OCI-LY7 (cell line): ENCODE results near the gene ASXL1.

Experiments
- CTCF ChIP-seq: fragments of 200-600 bp; sonication (generic); conservative IDR thresholded peaks from 2 replicates; pipeline ENCODE4 v1.5.1; 2014; ENCODE audit warnings: mild to moderate bottlenecking, antibody characterized with exemption, low read length, moderate library complexity, mixed read lengths
- EZH2phosphoT487 ChIP-seq: fragments of 200-600 bp; sonication (generic); IDR thresholded peaks from 2 replicates; pipeline ENCODE4 v1.6.1; 2018; ENCODE audit warnings: low read depth, borderline replicate concordance, mild to moderate bottlenecking, mixed run types, antibody characterized with exemption, low read length, moderate library complexity, mixed read lengths

GRCh38 chr20:32382102-32382950 lies 24.2 kb downstream of the ASXL1 start:
- TF ChIP-seq CTCF (no peak), EZH2phosphoT487 (no peak)
